HG03442 (cell line): ENCODE measurements around the gene ANKRD53.

ENCODE experiments used
- ATAC-seq: cut with Tn5 transposase; IDR thresholded peaks from one replicate; pipeline ENCODE4 v1.9.1; 2021; ENCODE audit warnings: mild to moderate bottlenecking, moderate library complexity; ENCODE audit not compliant: unreplicated experiment

ANKRD53 gene, protein sequence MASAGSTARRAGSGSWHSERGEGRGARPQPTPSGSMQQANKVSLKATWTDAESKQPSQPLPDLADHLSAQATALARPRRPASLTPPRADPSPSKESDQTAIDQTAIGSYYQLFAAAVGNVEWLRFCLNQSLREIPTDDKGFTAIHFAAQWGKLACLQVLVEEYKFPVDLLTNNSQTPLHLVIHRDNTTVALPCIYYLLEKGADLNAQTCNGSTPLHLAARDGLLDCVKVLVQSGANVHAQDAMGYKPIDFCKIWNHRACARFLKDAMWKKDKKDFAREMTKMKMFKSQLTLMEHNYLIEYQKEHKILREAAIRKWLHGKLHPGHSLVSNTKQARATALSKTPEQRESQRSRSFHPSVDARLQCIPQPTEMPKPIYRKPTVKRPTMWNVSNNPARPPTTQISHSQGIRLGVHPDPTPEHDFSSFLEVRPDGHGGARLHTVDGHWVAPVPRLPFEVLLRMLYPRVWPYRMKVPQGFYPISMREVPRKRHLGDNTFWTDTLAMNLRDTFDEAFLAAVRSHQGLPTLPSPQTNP

DNA sequence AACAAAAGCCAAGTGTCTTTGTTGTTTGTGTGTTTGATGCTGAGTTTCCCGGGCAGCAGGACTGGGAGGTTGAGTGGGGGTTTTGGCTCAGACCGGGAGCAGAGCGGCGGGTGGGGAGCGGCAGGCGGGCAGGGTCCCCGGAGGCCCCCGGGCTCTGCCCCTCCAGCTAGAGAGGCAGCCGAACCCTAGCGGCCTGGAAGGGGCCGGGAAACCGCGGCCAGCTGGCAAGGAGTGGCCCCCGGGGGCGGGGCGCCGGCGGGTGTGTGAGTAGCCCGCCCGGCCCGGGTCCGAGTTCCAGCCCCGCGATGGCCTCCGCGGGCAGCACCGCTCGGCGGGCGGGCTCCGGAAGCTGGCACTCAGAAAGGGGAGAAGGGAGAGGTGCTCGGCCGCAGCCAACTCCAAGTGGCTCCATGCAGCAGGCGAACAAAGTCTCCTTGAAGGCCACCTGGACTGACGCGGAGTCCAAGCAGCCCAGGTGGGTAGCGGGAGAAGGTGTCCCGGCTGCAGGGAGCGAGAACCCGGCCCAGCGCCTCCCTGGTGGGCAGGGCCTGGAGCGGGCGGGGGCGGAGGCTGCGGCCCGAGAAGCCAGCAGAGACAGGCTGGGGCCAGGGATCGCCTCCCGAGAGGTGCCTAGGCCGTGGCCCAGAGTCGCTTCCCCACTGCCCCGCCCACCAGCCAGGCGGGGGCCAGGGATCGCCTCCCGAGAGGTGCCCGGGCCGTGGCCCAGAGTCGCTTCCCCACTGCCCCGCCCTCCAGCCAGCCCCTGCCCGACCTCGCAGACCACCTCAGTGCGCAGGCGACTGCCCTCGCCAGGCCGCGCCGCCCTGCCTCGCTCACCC lies at the start of gene ANKRD53:
Gene ANKRD53, plus strand, starts transcription at position 290 of the 839 bp plus-strand sequence. Its CDS starts 16 bp downstream, at position 306.
- ATAC-seq: no peak

DNA sequence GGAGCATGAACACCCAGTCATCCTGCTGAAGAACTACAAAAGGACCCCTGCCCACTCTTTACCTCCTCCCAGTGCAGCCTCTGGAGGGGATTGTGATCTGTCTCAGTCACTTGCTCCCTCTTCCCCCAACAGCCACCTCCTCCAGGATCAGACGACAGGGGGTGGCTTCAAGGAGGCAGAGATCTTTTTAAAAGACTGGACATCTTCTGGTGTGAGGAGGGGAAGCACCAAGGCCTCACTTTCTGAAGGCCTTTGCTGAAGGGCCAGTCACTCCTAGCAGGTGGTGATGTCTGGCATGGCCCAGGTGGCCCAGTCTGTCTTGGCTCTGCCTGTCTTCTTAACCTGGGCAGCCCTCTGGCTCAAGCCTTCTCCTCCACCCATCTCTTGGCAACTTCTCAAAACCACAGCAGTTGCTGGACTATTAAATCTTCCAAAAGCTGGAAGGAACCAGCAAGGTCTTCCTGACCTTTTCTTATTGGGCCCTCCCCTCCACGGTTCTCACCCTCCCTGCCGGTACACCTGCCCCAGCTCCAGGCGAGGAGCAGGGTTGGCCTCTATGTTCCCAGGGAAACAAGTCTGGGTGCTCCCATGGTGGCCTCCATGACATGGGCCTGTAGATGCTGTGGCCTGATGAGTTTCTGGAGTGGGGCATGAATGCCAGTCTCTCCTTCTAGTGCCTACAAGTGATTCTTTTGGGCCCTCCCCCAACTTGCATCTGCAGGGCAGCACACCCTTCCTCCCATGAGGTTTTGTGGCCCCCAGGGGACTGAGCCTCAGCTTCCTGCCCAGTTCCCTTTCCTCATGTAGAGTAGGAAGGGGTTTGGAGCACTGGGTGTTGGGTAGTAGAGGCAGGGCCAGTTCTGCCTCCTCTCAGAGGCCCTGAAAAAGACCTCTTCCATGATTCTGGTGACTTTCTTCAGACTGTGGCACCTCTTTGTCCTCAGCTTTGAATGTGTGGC lies 47.8 kb upstream of the ANKRD53 start:
- no peak for ATAC-seq

DNA sequence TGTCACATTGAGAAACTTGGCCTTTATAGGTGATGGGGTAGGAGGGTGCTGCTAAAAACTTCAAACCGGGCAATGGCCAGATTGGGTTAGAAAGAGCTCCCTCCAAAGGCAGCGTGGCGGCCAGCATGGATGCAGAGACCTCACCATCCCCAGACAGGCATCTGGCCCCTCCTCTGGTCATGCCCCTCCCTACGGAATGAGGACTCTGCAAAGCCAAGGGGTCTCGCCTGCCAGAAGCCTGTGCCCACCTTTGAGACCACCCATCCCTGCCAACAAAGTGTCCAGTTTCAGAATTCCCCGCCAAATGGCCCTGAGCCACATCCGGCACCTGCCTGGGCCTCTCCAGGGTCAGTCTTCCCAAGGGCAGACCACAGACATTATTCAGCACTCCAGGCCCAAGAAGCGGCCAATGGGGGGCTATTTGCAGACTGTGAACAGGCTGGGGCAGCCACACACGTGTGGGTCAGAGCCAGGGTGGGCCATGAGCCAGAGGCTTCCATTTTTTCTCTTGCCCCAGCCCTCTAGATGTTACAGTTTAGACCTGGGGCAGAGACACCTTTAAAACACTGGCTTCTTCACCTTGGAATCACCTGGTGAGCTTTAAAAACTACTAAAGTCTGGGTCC lies 46.9 kb upstream of the ANKRD53 start:
- no peak for ATAC-seq

DNA sequence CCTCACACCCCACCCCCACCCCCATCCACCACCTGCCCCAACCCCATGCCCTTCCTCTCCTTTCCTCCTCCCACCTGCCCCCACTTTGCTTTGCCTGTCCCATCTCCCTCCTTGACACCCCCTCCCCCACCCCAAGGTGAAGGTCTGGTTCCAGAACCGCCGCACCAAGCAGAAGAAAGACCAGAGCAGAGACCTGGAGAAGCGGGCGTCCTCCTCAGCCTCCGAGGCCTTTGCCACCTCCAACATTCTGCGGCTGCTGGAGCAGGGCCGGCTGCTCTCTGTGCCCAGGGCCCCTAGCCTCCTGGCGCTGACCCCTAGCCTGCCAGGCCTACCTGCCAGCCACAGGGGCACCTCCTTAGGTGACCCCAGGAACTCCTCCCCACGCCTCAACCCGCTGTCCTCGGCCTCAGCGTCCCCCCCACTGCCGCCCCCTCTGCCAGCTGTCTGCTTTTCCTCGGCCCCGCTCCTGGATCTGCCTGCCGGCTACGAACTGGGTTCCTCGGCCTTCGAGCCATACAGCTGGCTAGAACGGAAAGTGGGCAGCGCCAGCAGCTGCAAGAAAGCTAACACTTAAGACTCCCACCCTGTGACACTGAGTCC lies 45.7 kb upstream of the ANKRD53 start:
- ATAC-seq: no peak

DNA sequence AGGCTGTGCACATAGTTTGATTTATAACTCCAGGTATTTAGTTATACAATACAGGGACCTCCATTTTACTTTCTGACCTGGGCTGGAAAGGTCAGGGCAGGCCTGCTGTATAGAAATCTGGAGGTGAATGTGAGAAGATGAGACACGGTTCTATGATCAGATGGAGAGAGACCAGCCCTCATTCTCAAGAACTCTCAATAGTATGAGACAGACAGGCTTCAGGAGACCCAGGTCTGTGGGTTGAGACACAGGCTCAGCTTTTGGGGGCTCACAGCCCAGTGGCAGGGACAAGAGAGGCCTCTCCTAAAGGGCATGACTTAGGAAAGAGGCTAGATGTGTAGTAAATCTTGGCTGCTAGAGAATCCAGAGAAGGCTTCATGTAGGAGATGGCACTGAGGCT lies 43.4 kb upstream of the ANKRD53 start:
- ATAC-seq: no peak

DNA sequence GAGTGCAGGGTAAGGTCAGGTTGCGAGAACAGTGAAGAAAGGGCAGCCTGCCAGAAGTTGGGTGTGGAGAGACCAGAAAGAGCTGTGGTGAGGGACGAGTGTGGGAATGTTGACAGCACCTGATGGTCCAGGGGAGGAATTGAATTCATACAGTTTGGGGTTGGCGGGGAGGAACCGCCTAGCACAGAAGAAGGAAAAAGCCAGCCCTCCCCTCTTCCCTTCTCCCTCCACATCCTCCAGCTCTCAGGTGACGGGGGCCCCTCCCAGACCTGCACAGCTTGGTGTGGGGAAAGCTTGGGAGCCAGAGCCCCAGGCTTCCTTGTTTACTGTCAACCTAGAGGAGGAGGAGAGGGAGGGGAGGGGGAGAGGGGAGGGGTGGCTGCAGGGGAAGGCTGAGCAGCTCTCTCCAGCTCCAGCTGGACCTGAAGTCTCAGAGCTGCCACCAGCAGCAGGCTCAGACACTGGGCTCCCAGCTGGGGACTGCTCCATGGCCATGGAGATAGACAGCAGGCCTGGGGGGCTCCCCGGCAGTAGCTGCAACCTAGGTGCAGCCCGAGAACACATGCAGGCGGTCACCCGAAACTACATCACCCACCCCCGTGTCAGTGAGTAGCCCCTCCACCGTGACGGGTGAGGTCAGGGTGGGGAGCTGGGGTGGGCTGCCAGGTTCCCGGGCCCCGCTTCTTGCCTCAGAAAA lies 42.8 kb upstream of the ANKRD53 start, which contains the start of gene ATP6V1B1:
Gene ATP6V1B1, plus strand, starts transcription at position 433 of the 697 bp plus-strand sequence. Its CDS starts 55 bp downstream, at position 488.
- ATAC-seq: no peak

DNA sequence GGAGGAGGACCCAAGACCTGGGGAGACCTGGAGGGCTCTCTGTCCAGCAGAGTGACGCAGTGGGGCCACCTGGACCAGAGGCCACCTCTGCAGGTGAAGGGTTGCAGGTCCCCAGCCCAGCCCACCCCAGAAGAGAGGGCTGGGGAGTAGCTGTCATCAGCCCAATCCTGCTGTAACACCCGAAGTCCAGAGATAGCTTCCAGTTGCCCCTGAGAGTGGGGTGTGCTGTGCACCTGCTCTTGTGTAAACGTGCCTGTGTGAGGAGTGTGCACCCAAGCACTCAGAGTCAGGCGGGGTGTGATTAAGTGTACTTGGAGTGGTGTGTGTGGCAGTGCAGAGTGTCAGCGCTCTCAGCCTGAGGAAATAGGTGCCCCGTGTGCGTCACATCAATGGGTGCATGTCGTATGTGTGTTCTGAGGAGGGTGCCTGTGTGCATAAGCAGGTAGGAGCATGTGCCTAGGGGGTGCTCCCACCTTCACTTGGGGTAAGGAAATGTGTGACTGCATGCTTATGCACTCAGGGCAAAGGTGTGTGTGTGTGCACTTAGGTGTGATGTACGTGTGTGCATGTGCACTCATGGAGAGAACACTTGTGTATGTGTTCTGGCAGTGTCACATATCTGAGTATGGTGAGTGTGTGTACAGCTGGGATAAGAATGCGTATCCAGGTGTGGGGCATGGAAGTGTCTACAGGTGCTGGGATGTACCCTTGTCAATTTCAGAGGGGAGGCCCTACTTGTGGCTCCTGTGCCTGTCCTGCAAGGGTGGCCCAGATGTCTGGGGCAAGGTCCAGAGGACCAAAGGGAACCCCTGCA lies 42.1 kb upstream of the ANKRD53 start:
- no peak for ATAC-seq

DNA sequence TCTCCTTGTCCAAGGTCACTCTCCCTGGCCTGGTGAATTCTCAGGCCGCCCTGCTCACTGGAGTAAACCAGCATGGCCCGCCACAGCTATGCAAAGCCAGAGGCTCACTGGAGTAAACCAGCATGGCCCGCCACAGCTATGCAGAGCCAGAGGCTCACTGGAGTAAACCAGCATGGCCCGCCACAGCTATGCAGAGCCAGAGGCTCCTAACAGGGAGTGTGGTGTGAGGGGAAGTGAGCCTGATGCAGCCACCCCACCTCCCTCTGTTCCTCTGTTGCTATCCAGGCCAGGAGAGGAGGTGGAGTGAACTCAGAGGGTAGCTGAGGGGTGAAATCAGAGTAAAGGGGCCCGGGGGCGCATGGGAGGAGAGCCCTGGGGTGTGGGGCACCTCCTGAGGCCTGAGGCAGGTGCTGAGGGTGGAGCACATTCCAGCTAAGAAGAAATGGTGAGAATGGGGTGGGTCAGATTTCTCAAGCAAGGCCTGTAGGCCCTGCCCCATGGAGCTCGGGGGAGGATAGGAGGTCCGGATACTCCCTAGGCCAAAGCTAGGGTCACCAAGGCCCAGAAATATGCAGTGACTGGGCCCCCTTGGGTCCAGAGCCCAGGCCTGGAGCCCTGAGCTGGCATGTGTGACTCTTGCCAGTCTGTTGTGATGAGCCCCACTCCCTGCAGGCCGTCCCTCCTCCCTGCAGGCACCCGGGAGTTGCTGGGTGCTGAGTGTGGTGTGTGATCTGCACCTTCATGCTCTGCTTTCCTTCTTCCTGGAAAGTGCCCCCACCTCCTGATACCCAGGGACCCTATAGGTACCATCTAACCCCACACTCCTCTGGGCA lies 41.2 kb upstream of the ANKRD53 start:
- no peak for ATAC-seq

DNA sequence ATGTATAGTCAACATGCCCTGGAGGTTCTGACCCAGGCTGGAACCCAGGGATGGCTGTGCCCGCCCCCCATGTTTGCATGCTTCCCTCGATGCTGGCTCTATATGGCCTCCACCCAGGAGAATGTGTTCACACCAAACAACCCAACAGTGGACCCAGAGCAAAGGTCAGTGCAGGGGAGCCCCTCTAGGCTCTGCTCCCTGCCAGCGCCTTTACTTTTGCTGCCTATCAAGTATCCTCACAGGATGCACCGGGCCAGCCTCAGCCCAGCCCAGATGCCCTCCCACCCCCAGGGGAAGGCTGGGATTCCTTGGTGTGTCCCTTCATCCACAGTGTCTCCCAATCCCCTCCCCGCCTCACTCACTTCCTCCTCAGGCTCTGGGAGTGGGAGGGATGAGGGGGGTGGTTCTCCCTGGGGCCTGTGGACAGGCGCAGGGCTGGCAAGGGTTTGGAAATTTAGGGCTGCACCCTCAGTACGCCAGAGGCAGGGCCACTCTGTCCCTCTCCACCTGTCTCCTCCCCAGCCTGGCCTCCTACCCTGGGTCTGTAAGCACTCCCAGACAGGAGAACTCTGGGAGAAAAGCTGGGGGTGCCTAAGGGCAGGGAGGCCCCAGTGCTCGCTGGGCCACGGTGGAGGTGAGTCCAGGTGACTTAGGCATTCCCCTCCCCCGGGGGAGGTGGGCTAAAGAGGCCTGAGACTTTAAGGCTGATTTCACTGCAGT lies 40.4 kb upstream of the ANKRD53 start:
- no peak for ATAC-seq

DNA sequence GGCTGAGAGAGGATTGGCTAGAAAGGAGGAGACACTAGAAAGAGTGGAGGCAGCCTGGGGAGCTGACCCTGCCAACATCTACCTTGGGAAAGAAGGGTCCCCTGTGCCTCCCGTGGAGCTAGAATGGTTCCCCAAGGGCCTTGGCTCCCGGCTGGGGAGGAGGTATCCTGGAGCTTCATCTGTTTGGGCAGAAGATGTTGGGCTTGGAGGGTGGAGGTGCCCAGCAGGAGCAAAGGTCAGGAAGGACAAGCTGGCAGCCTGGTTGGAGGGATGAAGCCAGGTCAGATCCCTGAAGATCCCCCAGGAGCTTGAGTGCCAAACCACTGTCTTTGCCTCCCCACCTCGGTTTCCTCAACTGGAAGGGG lies 39.9 kb upstream of the ANKRD53 start:
- ATAC-seq: no peak

DNA sequence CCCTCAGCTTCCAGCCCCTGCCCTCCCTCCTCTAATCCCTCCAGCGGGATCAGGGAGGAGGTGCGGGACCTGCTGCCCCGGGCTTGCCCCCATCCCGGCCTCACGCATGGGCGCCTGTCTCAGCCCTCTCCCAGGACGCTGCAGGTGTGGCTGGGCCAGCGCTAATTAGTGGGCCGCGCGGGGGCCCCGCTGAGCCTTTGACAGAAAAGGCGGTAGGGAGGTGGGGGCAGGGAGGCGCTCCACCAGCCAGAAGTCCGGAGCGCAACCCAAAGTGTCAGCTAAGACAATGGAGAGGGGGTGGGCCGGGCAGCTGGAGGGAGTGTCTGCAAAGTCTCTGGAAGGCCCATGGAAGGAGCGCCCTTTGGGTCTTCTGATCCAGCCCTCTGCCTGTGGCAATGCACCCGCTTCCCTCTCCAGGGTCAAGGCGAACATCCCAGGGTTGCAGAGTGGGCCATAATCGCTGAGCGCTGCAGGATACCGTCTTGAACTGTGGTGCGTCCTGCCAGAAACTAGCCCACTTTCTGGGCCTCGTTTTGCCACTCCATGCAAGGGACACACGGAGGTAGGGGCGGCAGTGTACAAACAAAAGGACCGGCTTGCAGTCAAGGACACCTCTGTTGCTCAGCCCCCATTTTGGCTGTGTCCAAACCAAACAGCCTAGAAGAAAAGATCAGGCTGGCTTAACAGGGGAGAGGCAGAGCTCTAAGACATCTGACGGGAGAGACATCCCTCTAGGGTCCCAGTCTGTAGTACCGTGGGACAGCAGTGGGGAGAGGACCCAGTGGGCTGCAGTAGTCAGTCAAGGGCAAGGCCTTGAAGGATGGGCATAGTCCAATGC lies 39.2 kb upstream of the ANKRD53 start:
- ATAC-seq: no peak

DNA sequence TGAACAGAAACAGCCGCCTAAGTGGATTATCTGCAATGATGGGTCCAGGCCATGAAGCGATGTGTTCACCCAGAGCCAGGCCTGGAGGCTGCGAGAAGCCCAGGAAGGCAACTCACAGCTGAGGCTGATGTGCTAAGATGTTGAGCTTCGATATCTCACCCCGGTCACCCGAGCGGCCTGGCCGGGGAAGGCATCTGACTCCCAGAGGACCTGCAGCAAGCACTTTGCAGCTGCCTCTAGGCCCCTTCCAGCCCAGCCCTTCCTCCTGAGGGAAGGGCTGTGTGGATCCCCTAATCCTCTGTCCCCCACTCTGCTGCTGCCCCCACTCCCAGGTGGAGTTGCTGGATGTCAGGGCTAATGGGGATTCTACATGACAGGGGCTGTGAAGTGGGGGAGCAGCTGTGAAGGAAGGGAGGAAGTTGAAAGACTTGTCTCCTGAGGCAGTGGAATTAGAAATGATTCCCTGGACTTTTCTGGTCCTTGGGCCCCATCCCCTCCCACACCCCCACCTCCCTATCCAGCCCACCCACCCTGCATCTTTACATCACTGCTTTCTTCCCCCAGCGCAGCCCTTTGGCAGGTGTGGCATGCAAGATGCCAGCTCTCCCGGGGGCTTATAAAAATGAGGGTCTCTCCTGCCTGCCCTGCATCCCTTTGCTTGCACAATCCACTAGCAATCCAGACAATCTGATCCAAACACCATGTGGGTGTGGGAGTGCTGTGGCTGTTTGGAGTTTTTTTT lies 38.4 kb upstream of the ANKRD53 start:
- no peak for ATAC-seq

DNA sequence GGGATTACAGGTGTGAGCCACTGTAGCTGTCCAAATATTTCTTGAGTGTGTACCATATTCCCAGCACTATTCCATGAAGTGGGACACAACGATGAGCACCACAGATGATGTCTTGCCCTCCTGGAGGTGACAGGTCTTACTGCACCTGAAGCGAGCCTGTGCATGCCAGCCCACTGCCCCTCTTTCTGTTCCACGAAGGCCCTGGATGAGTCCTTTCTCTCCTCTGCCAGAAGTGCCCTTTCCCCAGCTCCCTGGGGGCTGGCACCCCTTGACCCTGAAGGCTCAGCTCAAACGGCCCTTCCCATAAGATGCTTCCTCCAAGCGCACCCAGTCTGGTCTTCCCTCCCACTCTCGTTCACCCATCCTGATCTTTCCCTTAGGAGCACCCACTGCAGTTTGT lies 37.2 kb upstream of the ANKRD53 start:
- ATAC-seq: no peak

DNA sequence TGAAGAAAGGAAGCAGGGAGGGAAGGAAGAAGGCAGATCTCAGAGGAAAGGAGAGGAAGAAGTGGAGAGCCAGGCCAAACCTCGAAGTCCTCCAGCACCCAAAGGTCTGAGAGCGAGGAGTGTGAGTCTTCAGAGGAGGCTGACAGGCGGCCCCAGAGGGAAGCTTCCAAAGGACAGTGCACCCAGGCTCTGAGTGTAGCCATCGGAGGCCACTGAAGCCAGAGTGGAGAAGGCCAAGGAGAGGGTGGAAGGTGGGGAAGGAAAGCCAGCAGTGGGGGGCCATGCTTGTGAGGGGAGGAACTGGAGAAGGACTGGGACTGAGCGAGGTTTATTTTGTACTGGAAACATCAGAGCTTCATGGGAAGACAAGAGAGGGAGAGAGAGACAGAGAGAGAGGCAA lies 36.7 kb upstream of the ANKRD53 start:
- ATAC-seq: no peak
